ENCODE data around the gene MORC1.
"Not testable (repeated sequence)": the region's sequence is repeated elsewhere in the genome, so short reads cannot be mapped to it uniquely, and the experiment has no call there.

MORC1 gene

DNA sequence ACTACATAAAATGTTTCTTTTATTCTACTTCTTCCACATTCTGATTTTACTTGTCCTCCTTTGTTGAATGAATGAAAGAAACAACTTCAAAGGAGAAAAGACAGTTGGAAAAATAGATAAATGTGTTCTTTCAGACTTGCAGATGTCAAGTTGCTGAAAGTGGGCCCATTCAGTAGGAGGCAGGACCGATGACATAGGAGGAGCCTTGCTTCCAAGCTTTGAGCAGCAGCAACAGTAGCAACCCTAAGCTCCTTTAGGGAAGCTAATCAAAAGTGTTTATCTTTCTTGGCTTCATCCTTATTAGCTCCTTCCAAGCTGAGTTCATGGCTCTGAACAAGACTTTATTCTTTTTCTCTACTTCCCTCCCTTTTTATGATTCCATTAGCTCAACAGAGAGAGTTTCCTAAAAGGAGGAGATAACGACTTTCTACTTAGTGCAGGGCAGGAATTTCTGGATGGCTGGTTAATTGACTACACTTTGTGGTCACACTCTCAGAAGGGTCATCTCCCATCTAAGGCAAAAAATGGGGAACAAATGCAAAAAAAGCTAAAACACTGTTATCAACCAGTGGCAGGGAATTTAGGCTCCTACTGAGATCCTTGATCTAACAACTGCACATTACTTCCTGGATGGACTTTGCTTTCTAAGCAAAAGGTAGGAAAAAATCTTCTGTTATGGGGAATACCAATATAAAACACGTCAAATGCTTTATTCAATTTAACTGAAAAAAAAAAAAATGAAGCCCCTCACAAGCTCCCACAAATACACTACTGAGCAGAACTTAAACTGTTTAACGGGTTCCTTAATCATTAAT, 4.8 kb downstream of the MORC1 start:
- no peak for DNase-seq (ENCODE audit: low read depth)

- DNase-seq (ENCODE audit: low read depth): no peak
Observed at GRCh38 chr3:109109574-109109973, 8.4 kb downstream of the MORC1 start.

- DNase-seq (ENCODE audit: low read depth): no peak
Observed at GRCh38 chr3:109098079-109098644, 19.8 kb downstream of the MORC1 start.

DNA sequence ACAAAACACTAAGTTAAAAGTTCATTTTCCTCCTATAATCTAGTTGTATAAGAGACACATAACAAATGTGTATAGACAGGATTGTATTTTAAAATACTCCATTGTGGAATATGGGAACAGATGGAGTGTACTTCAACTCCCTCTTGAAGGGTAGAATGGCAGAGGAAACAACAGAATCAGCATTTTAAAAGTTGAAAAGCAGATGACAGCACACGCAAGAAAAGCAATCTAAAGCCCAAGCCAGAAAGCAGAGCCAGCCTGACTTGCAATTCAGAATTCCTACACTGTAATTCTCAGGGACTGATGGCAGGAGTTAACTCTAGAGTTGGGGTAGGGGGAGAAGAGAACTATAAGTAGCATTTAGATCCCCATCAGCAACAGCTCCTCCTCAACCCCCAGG, 22.8 kb downstream of the MORC1 start:
- no peak for DNase-seq (ENCODE audit: low read depth)

DNA sequence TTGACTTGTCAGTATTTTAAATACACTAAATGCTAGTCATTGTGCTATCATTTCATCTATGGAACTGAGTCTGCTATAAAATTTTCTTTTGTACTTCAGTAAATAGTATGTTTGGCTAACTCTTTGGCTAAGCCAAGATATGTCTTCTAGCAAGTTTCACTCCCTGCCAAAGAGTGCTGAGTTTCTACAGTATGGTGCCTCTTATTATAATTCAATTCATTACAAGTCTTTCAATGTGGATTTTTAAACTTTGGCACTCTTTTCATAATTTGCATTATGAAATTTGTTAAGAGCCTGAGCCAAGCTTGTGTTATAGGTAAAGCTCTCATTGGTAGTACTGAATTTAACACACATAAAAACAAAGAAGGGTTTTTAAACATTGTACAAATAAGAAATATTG, 24.4 kb downstream of the MORC1 start:
- DNase-seq (ENCODE audit: low read depth): no peak

DNA sequence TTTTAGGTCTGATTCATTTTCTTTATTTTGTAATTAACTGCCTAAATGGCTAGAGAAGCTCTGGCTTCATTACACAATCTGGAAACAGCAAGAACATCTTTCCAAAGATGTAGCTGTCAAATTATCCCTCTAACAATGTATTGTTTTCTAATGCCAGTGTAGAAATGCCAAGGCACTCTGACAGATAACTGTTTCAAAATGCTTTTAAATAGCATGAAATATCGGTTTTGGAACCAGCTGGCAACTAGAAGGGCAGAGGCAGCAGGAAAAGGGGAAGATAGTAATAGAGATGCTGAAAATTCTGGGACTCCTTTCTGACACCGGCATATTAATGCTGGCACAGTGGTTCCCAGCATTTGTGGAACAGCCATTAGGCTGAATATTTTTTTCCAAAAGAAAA, 26.1 kb downstream of the MORC1 start:
- no peak for DNase-seq (ENCODE audit: low read depth)

- no peak for DNase-seq (ENCODE audit: low read depth)
Observed at GRCh38 chr3:109089265-109089664, 28.7 kb downstream of the MORC1 start.

DNA sequence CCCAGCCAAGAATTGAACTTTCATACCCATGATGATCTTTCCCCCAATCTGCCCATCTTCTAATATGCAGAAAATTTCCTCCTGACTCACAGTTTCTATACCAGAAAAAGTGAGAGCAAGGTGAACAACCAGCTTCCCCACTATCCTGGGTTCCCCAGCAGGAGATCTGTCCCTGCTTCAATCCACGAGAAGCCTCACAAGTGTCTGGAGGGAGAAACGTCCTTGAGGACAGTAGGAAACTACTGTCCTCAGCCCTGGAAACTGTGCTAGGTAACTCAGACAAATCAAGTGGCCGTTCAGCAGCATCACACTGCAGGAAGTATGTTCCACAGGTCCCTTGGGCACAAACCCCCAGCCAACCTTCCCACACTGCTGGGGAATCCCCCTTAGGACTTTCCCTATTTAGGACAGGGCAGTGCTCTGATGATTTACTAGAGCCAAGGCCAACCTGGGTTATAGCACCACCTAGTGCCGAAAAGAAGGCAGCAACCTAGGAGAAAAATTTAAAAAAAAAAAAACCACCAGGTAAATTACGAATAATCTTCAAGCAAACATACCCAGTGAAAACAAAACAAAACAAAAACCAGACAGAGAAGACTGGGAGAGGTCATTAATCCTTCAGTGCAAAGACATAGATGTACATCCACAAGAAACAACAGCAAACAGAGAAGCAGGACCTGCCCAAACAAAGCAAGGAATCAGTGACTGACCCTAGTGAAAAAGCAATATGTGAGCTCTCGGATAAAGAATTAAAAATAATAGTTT, 36.0 kb downstream of the MORC1 start:
- no peak for DNase-seq (ENCODE audit: low read depth)

- DNase-seq (ENCODE audit: low read depth): not testable (repeated sequence)
Observed at GRCh38 chr3:109080090-109080489, 37.8 kb downstream of the MORC1 start.

DNA sequence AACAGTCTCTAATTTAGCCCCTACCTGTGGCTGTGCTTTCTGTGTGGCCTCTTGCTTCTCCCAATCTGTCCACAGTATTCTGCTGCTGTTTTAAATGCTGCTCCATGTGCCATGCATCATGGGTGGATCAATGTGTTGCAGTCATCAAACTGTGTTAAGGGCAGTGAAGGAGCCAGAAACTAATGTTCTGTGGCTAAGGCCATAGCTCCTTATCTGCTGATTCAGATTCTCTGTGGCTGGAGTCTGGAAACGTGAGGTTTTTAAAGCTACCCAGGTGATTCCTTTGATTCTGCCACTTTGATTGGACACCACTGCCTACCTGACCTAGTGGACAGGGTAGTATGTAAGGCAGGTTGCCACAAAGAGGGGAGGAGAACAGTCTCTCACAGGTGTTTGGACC, 44.8 kb downstream of the MORC1 start:
- DNase-seq (ENCODE audit: low read depth): no peak

GRCh38 chr3:109072194-109072593, 45.7 kb downstream of the MORC1 start:
- no peak for DNase-seq (ENCODE audit: low read depth)

DNA sequence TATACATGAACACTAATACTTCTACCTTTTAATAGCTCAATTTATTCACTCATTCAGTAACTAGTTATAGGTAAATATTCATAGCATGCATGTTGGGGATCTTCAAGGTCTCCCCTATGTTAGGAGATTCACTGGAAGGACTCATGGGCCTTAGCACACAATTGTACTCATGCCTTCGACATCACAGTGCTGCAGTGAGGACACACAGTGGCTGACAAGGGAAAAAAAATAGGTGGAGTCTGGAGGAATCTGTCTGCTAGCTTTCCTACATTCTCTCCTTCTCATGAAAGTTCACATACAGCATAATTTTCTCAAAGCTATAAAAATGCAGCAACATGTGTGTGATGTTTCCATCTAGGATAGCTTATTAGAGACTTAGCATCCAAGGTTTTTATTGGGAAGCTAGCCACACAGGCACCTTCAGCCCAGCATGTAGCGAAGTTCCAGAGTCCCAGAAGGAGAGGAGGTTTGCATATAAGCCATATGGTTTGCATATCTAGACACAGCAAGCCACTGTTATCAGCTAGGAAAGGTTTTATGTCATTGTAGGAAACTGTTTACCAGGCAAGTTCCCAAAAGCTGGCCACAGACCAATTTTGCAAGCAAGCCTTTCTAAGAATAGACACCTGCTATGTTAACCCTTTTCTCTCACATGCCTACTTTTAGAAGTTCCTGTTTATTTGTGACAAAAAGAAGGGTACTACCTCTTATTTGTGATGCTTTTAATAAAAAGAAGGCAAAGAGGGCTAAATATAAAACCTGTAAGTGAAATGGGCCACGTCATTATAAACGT, 46.4 kb downstream of the MORC1 start:
- DNase-seq (ENCODE audit: low read depth): no peak

GRCh38 chr3:109070211-109070610, 47.7 kb downstream of the MORC1 start:
- DNase-seq (ENCODE audit: low read depth): no peak

DNA sequence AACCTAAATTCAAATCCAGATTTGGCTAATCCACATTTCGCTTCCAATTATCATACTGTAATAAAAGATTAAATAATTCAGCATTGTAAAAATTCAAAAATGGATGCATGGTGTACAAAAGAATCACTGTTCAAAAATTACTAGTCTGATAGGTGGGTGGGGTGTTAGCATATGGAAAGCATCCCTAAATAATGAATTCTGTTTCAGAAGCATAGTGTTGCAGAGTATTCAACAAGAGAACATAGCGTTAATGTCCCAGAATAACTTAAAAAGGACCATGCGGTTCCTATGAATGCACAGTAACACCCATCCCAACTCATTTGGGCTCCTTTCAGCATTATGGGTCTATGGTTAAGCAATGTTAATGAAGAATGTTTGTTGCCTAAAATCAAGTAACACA, 51.1 kb downstream of the MORC1 start:
- no peak for DNase-seq (ENCODE audit: low read depth)

DNA sequence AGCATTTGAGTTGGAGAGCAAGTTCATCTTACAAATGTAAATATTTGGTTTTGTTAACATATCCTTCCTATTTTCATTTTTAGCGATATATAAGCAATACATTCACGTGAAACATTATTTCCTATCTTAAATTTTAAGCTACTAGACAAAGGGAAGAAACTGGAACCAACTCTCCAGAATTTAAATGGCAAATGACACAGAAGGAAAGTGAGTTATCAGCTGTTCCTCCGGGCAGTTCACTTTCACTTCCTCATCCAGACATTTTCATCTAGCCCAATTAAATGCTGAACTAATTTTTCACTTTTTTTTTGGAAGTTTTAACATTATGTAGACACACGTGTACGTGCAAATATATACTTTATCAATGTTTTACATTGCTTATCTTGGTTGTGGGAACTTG, 58.7 kb downstream of the MORC1 start:
- no peak for DNase-seq (ENCODE audit: low read depth)

DNA sequence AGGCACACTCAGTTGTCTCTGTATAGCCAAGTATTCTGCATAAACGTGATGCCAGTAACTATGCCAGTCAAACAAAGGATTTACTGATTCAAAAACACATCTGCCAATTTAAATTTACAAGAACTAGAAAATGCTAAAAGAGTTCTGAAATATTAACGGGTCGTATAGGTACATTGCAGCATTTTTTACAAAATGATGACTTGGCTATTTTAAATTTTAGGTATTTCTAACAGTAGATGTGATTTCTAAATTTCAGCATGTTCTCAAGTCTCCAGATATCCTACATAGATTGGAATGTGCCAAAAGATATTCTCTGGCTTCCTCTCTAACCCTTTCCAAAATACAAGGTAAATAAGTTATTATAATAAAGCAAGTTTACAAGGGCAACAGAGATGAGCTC, 60.3 kb downstream of the MORC1 start:
- no peak for DNase-seq (ENCODE audit: low read depth)

GRCh38 chr3:109057056-109057455, 60.9 kb downstream of the MORC1 start:
- DNase-seq (ENCODE audit: low read depth): no peak

DNA sequence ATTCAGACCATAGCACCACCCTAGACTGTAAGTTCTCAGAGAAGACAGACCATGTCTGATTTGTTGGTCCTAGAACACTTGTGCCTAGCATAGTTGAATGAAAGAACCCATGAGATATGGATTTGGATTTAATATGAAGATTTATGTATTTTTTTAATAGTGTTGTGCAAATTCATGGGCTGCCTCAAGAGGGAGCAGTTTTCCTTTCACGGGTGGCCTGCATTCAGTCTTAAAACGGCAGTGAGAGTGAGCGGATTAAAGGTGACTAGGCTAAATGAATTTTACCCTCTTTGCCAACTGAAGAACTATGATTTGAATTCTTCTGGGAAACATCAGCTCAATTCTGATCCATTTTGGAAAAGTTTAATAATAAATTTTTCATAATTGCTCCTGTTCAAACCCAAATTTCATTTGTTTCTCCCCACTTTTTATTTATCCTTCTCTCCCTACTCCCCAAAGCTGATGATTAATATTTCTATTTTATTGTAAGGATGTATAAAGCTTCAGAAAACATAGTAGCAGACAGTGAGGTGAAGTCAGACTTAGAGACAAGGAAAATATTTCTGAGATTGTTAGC, 67.3 kb downstream of the MORC1 start:
- DNase-seq (ENCODE audit: low read depth): no peak

- no peak for DNase-seq (ENCODE audit: low read depth)
Observed at GRCh38 chr3:109047366-109047765, 70.6 kb downstream of the MORC1 start.

GRCh38 chr3:109045271-109046040, 72.5 kb downstream of the MORC1 start:
- DNase-seq (ENCODE audit: low read depth): no peak

- DNase-seq (ENCODE audit: low read depth): no peak
Observed at GRCh38 chr3:109035082-109035481, 82.9 kb downstream of the MORC1 start.
